Activated T-cell treated with anti-CD3 and anti-CD28 coated beads for 48 hours (primary cell): ENCODE data around the gene TFAP2E.

Source experiments
- DNase-seq: peaks from one replicate; pipeline ENCODE4 v3.0.0-alpha.2; 2020; ENCODE audit warnings: low read depth

The TFAP2E gene

GRCh38 chr1:35573198-35574124, at the start of gene TFAP2E:
TFAP2E (plus strand) TSS chr1:35573314; CDS start chr1:35573578, 264 bp downstream.
- no peak for DNase-seq

GRCh38 chr1:35524106-35524505, 49.0 kb upstream of the TFAP2E start:
- DNase-seq, result no peak

GRCh38 chr1:35530168-35530567, 42.9 kb upstream of the TFAP2E start:
- DNase-seq, result no peak

- DNase-seq, result no peak
Measured at GRCh38 chr1:35530946-35531345, 42.2 kb upstream of the TFAP2E start.

DNA sequence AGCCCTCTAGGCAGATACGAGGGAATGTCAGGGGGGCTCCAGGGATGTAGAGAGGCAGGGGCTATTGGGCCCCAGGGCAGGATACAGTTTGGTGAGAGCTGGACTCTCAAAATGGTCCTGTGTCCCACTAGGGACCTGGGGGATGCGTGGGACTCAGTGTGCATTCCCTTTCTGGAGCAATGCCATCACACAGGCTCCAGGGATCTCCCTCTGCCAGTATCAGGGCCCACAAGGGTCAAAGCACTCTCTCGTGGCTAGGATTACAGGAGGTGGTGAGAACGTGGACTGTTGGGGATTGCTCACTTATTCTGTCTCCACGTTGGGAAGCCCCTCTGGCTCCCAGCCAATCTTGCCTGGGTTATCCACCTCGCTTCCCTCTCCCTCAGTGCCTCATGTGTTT, 41.7 kb upstream of the TFAP2E start:
- no peak for DNase-seq

GRCh38 chr1:35532497-35533223, 40.5 kb upstream of the TFAP2E start:
- no peak for DNase-seq

GRCh38 chr1:35533586-35533985, 39.5 kb upstream of the TFAP2E start:
- no peak for DNase-seq

- DNase-seq, result no peak
Measured at GRCh38 chr1:35535243-35535642, 37.9 kb upstream of the TFAP2E start.

GRCh38 chr1:35536556-35537162, 36.5 kb upstream of the TFAP2E start:
- DNase-seq, result no peak

DNA sequence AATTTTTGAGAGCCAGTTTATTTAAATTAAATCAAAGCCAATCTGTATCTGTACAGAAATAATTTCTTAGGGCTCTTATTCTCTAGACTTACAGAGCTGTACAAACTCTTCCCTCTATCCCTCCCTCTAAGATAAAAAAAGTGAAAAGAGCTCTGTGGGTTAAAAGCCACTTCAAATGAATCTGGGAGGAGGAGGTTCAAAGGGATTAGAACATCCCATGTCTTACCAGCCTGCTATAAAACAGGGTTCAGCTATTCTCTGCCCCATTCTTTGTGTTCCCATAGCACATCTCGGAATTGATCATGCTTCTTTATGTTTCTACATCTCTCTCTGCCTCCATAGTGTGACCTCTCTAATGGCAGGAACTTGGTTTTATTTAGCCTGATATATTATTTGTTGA, 35.3 kb upstream of the TFAP2E start:
- no peak for DNase-seq

DNA sequence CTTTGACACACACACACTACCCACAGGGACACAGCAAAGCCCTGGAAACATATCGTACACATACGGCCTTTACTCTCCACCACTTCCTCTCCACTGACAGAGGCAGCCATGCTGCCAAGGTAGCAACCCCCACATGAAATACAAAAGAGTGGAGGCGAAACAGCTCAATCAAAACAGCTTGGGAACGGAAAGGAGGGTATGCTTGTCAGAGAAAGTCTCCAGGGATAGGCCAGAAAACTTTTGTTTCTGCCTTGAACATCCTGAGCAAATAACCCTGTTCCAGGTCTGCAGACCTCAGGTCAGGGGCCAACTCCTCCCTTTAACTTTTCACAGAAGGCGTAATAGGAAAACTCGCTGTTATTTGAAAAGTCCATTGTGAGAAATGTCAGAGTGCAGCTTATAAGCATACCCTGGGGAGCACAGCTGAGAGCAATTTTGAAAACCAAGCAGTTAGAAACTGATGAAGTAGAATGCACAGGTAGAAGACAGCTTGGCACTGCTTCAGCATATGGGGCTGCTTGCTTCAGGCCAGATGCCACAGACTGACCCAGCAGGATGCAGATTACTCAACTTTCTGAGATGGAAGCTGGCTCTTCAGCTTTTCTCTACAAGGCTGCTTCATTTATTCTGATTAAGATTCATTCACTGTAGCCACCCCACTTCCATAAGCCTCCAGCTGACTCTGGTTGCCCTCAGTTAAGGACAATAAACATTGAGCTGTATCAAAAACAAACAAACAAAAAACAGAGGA, 33.9 kb upstream of the TFAP2E start:
- no peak for DNase-seq

DNA sequence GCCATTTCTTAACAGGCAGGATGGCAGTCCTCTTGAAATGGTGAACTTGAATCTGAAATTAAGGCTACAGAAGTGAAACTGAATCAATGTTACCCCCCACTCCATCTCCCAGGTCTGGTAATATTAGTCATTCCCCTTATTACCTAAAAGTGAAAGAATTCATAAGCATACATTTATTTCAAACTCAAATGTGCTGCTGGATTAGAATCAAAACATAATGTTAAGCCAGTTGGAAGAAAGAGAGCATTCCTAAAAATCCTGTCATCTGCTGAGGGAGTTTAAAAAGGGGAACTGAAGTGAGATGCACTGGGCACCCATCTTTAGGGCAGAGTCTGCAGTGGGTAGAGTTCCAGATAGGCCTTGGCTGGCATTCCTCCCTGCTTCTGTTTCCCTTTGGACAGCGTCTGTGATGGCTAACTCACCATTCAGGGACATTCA, 33.3 kb upstream of the TFAP2E start:
- no peak for DNase-seq

GRCh38 chr1:35544976-35545375, 28.1 kb upstream of the TFAP2E start:
- no peak for DNase-seq

- DNase-seq, result no peak
Measured at GRCh38 chr1:35546614-35547013, 26.5 kb upstream of the TFAP2E start.

DNA sequence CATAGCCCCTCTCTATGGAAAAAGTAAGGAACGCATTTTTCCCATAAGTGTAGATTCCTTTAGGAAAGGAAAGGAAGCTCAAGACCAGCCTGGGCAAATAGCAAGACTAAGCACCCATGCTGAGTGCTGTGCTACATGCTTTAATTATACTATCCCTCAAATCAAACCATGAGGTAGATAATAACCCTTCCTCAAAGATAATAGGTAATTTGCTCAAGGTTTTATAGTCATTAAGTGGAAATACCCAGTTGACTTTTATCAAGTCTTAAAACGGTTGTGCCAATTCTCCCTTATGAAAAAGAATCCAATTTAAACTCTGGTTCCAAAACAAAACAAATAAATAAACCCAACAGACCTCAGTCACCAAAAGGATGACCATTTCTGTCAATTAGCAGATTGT, 19.3 kb upstream of the TFAP2E start:
- no peak for DNase-seq

DNA sequence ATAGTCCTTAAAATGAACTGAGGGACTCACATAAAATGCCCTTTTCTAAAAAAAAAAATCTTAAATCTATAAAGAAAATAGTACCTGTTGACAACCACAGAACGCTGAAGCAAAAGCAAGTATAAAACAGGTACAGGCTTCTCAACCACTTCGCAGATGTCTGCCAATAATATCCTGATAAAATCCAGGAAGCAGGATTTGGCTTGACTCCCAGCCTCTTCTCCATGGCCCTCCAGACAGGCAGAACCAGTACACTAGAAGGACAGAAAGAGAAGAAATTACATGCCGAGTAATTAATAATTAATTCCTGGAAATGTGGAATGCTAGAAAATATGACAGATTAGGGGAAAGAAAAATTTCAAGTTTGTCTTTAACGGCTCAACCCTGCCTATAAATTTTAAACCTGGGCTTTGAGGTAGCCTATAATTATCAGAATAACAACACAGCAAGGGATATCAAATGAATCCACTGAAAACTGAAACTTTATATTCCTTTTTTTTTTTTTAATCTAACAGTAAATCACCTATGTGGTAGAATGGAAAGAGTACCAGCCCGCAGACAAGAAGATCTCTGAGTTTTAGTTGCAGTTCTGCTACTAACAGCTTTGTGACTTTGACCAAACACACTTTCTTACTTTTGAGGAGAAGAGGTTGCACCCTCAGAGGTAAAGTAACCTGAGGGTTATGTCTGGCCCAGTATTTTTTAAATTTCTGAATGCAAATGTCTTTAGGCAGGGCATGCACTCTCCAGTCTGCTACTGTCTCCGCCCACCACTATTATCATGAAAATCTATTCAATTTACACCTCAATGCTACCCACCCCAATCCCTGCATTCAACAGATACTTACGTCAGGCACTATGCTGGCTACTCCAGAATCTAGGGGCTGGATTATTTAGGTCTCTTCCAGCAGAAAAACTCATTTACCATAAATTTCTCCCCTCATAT, 18.6 kb upstream of the TFAP2E start:
- no peak for DNase-seq

DNA sequence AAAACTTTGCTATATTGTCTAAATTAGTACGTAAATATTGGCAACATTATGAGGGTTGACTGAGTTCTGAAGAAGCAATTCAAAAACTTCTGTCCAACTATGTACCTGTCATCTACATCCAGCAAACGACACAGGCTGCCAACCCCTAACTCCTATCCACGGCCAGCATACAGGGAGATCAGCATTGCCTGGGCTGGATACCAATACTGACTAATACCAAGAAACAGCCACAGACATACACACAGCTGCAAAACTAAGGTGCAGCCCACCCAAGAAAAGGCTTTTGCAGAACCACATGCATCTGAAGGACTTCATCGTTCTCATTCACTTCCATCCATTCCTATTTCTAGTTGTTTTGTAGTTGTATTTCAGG, 17.9 kb upstream of the TFAP2E start:
- no peak for DNase-seq

- DNase-seq, result no peak
Measured at GRCh38 chr1:35555601-35556477, 17.3 kb upstream of the TFAP2E start.

DNA sequence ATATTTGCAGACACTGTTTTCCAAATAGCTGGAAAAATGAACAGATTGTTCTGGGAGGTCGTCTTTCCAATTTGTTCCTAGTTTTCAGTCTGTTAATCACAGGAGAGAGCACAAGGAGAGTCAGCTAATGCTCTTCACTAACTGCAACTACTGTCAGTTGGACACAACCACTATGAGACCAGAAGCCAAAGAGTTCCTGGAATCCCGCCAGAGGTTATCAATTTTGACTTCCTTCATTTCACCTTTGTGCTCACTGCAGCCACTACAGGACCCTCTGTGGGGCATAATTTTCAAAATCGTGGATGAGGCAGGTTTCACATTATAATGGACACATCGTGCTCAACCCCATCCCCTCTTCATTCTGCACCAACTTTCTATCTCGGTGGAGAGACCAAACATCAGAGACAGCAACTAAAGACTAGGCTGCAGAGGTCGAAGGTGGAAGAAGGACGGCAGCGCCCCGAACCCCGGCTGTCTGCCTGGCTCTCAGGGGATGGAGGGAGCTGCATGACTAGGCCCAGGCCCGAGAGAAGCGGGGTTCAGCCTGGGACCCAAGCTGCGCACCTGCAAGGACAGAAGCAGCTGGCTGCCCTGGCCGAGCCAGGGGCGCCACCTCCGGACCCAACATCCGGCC, 16.5 kb upstream of the TFAP2E start:
- DNase-seq, result no peak
